GM12864 (cell line): ENCODE data around the gene TMEM52.
A peak's percentile ranks its signal among the peaks of the same experiment; 100 is the strongest.

Experiments used
- DNase-seq: peaks from one replicate; pipeline ENCODE4 v3.0.0-alpha.2; 2011; ENCODE audit warnings: low read depth
- H3K4me3 ChIP-seq: 2 replicates; pipeline ENCODE4 v1.5.1; 2011; ENCODE audit warnings: mild to moderate bottlenecking, low read depth, low read length, control low read depth
- CTCF ChIP-seq: IDR thresholded peaks from 2 replicates; pipeline ENCODE4 v1.5.1; 2011; ENCODE audit warnings: low read depth, mild to moderate bottlenecking, moderate library complexity, low read length, control low read depth, inconsistent platforms; ENCODE audit errors: missing control alignments

TMEM52 gene

GRCh38 chr1:1917995-1918900 is 831 bp downstream of the TMEM52 start:
- H3K4me3 ChIP-seq = peak overlapping the region; percentile 59
- no peak for TF ChIP-seq CTCF
- no peak for DNase-seq

GRCh38 chr1:1917304-1917976 is 1.6 kb downstream of the TMEM52 start:
- no peak for TF ChIP-seq CTCF

GRCh38 chr1:1916851-1917251 is 2.2 kb downstream of the TMEM52 start:
- no peak for TF ChIP-seq CTCF
- no peak overlapping the region for H3K4me3 ChIP-seq
- DNase-seq = no peak

More at GRCh38 chr1:1917304-1917976, 1.6 kb downstream of the TMEM52 start:
- no peak for DNase-seq
- H3K4me3 ChIP-seq = no peak overlapping the region

GRCh38 chr1:1915911-1916840 is 2.9 kb downstream of the TMEM52 start:
- TF ChIP-seq CTCF = no peak
- no peak for DNase-seq
- H3K4me3 ChIP-seq = no peak overlapping the region

- H3K4me3 ChIP-seq = no peak within 1 kb of the TSS
- no peak for DNase-seq
- TF ChIP-seq CTCF = no peak
These were observed 3.9 kb downstream of the TMEM52 start, which contains the start of gene CALML6 for GRCh38 chr1:1914971-1915692. Gene CALML6 (plus strand): TSS chr1:1915260. CDS start chr1:1915281, 21 bp downstream.
